Endothelial cell of umbilical vein (primary cell): ENCODE data around the gene RHBDD3.

Experiments
- EZH2 ChIP-seq: IDR thresholded peaks from 2 replicates; pipeline ENCODE4 v1.6.1; 2012; ENCODE audit warnings: borderline replicate concordance, low read depth, mild to moderate bottlenecking, moderate library complexity, low read length, inconsistent platforms; ENCODE audit not compliant: severe bottlenecking
- FOS ChIP-seq: IDR thresholded peaks from 2 replicates; pipeline ENCODE4 v1.6.1; 2011; ENCODE audit warnings: mild to moderate bottlenecking, low read length, moderate library complexity, borderline replicate concordance; ENCODE audit not compliant: insufficient read depth
- JUN ChIP-seq: IDR thresholded peaks from 2 replicates; pipeline ENCODE4 v1.6.1; 2011; ENCODE audit warnings: borderline replicate concordance, low read depth; ENCODE audit not compliant: insufficient read length, insufficient read depth
- MYC ChIP-seq: IDR thresholded peaks from one replicate; pipeline ENCODE4 v1.6.1; 2011; ENCODE audit warnings: mild to moderate bottlenecking, low read depth, low read length
- POLR2A ChIP-seq: IDR thresholded peaks from 2 replicates; pipeline ENCODE4 v1.6.1; 2012; ENCODE audit warnings: low read depth, mild to moderate bottlenecking, control low read depth, low read length
- POLR2AphosphoS5 ChIP-seq: IDR thresholded peaks from 2 replicates; pipeline ENCODE4 v1.6.1; 2012; ENCODE audit warnings: low read depth, mild to moderate bottlenecking, control low read depth, low read length, moderate library complexity; ENCODE audit not compliant: insufficient read depth
- TF ChIP-seq, protein P1 (sequence below), 2 donors: IDR thresholded peaks; 1 replicate in 1 of 2; 2 replicates in 1 of 2; pipeline ENCODE4 v1.5.1; 2011; ENCODE audit warnings: low read length in 2 of 2, mild to moderate bottlenecking in 2 of 2, moderate library complexity in 2 of 2, control low read depth in 1 of 2, inconsistent platforms in 1 of 2, low read depth in 1 of 2; ENCODE audit not compliant: insufficient read depth in 1 of 2; ENCODE audit errors: extremely low read depth in 1 of 2
- TF ChIP-seq, protein P2 (sequence below): IDR thresholded peaks from 2 replicates; pipeline ENCODE4 v1.6.1; 2011; ENCODE audit not compliant: insufficient read depth, insufficient read length

DNA sequence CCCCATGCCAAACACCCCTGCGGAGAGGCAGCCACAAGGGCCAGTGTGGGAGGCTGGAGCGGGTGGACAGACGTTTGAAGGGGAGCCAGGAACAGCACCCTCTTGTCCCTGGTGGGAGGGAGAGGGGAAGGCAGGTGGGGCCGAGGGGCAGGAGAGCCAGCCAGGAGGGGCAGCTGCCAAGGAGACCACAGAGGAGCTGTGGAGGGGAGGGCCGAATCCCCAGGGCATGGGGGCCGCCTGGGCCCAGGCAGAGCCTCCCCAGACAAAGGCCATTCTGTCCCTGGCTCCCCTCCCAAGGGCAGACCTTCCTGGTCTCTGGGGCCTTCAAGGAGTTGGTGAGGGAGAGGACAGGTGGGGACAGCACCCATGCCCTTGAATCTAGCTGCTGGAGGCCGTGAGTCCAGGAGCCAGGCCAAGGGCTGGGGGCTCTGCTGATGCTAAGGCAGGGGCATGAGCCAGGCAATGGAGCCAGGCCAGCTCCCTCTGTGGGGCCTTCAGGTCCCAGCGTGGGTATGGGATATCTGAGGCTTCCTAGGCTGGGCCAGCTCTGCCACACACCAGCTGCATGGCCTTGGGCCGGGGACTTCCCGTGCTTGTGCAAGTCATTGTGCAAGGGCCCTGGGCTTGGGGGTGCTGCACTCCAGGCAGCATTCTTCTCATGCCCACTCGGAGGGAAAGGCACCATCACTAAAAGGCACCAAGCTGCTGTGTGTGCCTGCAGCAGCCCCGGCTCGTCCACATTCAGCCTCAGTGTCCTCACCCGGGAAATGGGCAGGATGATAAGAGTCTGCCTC is 50.7 kb downstream of the RHBDD3 start:
- TF ChIP-seq, protein P1, sequence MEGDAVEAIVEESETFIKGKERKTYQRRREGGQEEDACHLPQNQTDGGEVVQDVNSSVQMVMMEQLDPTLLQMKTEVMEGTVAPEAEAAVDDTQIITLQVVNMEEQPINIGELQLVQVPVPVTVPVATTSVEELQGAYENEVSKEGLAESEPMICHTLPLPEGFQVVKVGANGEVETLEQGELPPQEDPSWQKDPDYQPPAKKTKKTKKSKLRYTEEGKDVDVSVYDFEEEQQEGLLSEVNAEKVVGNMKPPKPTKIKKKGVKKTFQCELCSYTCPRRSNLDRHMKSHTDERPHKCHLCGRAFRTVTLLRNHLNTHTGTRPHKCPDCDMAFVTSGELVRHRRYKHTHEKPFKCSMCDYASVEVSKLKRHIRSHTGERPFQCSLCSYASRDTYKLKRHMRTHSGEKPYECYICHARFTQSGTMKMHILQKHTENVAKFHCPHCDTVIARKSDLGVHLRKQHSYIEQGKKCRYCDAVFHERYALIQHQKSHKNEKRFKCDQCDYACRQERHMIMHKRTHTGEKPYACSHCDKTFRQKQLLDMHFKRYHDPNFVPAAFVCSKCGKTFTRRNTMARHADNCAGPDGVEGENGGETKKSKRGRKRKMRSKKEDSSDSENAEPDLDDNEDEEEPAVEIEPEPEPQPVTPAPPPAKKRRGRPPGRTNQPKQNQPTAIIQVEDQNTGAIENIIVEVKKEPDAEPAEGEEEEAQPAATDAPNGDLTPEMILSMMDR (IDR thresholded peaks at IDR 0.05; ENCODE audit: extremely low read depth in 1 of 2, insufficient read depth in 1 of 2, low read depth in 1 of 2, low read length in 2 of 2): no peak
- TF ChIP-seq POLR2A: no peak
- no peak for TF ChIP-seq EZH2
- no peak for TF ChIP-seq POLR2AphosphoS5
- TF ChIP-seq MYC: no peak
- TF ChIP-seq JUN: no peak
- TF ChIP-seq, protein P2, sequence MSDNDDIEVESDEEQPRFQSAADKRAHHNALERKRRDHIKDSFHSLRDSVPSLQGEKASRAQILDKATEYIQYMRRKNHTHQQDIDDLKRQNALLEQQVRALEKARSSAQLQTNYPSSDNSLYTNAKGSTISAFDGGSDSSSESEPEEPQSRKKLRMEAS: no peak
- TF ChIP-seq FOS: no peak
